NCI-H146 (cell line): ENCODE measurements around the gene GTF3C1.

Experiments used
- DNase-seq: peaks from one replicate; lab custom pipeline; 2025; lab: John Stamatoyannopoulos, UW

GTF3C1 gene

GRCh38 chr16:27485126-27485525 is 64.6 kb downstream of the GTF3C1 start:
- no peak for DNase-seq

- no peak for DNase-seq
Measured at GRCh38 chr16:27483624-27484023, 66.1 kb downstream of the GTF3C1 start.

GRCh38 chr16:27483088-27483437 is 66.7 kb downstream of the GTF3C1 start:
- DNase-seq, result no peak

- no peak for DNase-seq
Measured at GRCh38 chr16:27482397-27483087, 67.2 kb downstream of the GTF3C1 start.

- DNase-seq, result no peak
Measured at GRCh38 chr16:27481282-27481934, 68.3 kb downstream of the GTF3C1 start.

- no peak for DNase-seq
Measured at GRCh38 chr16:27480761-27481160, 69.0 kb downstream of the GTF3C1 start.

- DNase-seq, result no peak
Measured at GRCh38 chr16:27476240-27476639, 73.5 kb downstream of the GTF3C1 start.

GRCh38 chr16:27475561-27475960 is 74.2 kb downstream of the GTF3C1 start:
- DNase-seq, result no peak

GRCh38 chr16:27474921-27475320 is 74.8 kb downstream of the GTF3C1 start:
- DNase-seq, result no peak

- DNase-seq, result no peak
Measured at GRCh38 chr16:27474041-27474440, 75.7 kb downstream of the GTF3C1 start.

GRCh38 chr16:27473101-27473900 is 76.4 kb downstream of the GTF3C1 start:
- DNase-seq, result no peak

GRCh38 chr16:27472091-27473020 is 77.4 kb downstream of the GTF3C1 start:
- DNase-seq, result no peak

GRCh38 chr16:27471661-27472060 is 78.1 kb downstream of the GTF3C1 start:
- no peak for DNase-seq

GRCh38 chr16:27470567-27471431 is 78.9 kb downstream of the GTF3C1 start:
- DNase-seq, result no peak

GRCh38 chr16:27468941-27469531 is 80.7 kb downstream of the GTF3C1 start:
- DNase-seq, result no peak

- no peak for DNase-seq
Measured at GRCh38 chr16:27465483-27465879, 84.2 kb downstream of the GTF3C1 start.

GRCh38 chr16:27464626-27465482 is 84.9 kb downstream of the GTF3C1 start:
- DNase-seq, result no peak

- DNase-seq, result no peak
Measured at GRCh38 chr16:27463741-27464591, 85.7 kb downstream of the GTF3C1 start.
